NCI-H2029 treated with DMSO at 0.1 percent for 48 hours (cell line): ENCODE data around the gene PLXND1.

Experiments
- DNase-seq: peaks from one replicate; lab custom pipeline; 2025; lab: John Stamatoyannopoulos, UW

PLXND1 gene

GRCh38 chr3:129600348-129600747 is 6.1 kb downstream of the PLXND1 start:
- DNase-seq = no peak

DNA sequence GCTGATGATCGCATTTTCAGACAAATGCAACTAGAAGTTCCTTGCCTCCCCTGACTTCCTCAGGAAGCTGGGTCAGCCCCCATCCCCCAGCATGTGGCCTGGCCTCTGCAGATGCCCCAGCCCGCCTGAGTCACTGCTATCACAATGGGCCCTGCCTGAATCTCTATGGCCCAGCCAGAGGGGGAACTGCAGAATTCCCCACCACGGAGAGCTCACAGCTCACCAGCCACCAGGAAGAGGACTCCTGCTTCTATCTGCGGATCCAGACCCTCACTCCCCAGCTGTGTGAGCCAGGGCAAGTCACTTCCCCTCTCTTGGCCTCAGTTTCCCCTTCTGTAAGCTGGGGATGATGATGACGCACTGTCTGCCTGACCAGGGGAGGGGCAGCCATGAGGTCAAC is 6.9 kb downstream of the PLXND1 start:
- DNase-seq = no peak

DNA sequence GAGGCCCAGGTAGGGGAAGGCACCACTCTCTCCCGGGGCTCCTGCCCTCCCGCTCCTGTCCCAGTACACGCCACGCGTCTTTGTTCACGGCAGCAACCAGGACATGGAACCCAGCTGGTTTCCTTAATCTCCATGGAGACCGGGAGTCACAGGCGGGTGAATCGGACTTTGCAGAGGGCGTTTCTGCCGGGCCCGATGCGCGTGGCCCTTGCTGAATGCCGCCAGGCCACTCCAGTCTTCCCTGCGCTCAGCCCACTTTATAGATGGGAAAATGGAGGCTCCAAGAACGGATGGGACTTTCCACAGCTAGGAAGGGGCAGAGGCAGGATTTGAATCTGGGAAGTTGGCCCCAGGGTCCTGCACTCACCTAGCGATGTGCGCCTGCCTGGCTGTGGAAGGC is 7.4 kb downstream of the PLXND1 start:
- DNase-seq = no peak

GRCh38 chr3:129598484-129598883 is 8.0 kb downstream of the PLXND1 start:
- no peak for DNase-seq

DNA sequence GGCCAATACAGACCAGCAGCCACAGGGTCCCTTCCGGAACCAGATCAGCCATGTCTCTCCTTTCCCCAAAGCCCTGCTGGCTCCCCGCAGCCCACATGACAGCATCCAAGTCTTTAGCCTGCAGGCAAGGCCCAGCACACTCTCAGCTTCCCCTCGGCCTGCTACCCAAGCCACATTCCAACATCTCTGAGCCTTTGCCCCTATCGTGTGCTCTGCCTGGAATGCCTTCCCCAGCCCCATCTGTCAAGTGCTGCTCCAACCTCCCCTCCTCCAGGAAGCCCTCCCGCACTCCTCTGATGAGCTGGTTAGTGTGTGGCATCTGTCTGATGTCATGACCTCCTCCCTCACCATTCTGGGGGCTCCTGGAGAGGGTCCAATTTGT is 8.5 kb downstream of the PLXND1 start:
- DNase-seq = no peak

DNA sequence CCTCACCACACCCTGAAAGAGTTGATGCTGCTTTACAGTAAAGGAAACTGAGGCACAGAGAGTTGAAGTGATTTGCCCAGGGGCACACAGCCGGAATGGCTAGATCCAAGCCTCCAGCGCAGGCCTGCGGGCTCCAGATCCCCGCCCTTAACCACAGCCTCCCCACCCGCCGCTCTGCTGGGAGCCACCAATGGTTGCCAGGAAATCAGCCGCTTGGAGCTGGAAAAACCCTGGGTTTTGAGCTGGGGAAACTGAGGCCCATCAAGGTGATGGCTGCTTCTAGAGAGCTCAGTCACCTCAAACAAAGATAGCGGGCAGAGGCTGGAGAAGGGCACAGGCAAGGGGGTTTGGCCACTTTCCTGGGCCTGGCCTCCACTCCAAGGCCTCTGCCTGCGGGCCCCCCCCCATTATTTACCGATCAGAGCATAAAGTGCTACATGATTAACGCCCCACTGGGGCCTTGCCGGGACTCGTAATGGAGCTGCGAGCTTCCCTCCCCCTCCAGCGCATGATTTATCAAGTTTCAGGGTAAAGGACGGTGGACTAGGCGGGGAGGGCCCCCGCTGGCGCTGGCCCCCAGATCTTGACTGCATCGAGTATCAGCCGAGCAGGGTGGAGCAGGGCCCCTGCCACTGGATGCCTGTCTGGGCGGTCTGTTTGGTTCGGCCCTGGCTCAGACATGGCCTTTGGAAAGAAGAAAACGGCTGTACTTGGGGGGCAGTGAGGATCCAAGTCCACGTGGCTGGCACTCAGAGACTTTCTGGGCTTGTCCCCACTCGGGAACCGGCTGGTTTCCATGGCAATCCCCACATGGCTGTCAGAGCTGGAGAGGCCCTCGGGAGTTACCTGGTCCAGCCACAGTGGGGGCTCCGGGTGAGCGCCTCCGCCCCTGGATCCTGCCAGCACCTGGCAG is 9.1 kb downstream of the PLXND1 start:
- no peak for DNase-seq

DNA sequence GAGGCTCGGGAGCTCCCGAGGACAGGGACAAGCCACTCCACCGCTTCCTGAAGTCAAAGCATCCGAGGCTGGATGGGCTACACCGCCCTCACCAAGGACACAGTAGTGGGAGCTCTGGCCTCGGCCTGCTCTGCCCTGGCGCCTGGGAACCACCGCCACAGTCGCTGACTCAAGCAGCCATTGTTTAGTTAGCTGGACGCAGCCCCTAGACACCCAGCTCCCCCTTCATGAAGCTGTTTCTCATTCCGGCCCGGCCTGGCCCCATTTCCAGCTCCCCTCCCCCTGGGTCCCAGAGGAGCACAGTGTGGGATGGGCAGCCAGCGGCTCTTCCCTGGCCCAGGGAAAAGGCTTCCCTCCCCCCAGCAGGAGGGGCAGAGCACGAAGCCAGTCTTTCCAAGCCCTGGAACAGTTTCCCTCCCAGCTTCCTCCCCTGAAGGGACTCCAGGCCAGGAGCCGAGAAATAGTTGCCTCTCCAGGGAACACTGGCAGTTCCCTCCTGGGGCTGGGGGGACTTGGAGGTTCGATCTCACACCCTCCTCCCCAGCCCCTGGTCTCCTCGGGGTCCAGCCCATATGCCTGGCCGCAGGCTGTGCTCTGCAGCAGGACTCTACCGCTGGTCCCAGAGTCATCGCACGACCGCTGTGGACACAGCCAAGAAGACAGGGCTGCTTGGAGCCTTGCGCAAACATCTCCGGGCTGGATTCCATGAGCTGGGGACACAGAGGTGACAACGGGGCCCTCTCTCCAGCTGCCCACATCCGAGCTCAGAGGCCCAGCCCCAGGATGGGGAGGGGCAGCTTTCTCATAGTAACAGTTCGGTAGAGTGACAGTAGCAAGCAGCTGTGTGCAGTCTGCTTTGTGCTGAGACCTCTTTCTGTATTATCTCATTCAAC is 10.0 kb downstream of the PLXND1 start:
- no peak for DNase-seq

GRCh38 chr3:129595544-129596193 is 10.8 kb downstream of the PLXND1 start:
- no peak for DNase-seq

- DNase-seq = no peak
Measured at GRCh38 chr3:129594907-129595390, 11.5 kb downstream of the PLXND1 start.

GRCh38 chr3:129594409-129594808 is 12.1 kb downstream of the PLXND1 start:
- no peak for DNase-seq

DNA sequence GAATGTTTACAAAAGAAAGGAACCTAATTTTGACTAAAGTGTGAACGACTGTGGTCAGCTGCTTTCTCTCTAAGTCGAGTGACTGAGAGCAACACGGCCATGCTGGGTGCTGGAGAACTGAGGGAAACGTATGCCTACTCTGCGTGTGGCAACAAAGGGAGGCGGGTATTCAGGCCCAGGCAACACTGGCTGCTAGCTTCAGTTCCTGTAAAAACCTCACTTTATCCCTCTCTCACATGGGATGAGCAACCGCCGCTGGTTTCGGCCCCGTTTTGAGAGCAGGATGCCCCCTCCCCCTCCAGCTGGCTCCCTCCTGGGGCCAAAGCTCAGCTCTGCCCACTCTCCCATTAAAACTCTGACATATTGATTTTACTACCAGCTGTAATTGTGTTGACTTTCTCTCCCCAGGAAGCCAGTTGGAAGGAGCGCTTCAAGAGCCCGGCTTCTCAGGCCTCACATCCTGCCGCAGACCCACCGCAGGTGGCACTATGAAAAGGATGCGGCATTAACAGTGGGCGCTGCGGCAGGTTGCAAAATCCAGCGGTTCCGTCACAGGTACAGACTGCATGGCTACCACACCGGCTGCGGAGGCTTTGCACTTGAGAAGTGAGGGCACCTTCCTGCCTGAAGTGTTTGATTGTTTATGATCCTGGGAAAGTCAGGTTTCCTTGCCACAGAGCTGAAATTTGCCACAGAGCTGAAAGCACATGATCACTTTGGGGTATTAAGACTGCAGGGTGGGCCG is 12.7 kb downstream of the PLXND1 start:
- DNase-seq = peak; percentile 45

- no peak for DNase-seq
Measured at GRCh38 chr3:129593230-129593594, 13.3 kb downstream of the PLXND1 start.

GRCh38 chr3:129592381-129593131 is 13.9 kb downstream of the PLXND1 start:
- no peak for DNase-seq

- DNase-seq = no peak
Measured at GRCh38 chr3:129591932-129592331, 14.5 kb downstream of the PLXND1 start.

DNA sequence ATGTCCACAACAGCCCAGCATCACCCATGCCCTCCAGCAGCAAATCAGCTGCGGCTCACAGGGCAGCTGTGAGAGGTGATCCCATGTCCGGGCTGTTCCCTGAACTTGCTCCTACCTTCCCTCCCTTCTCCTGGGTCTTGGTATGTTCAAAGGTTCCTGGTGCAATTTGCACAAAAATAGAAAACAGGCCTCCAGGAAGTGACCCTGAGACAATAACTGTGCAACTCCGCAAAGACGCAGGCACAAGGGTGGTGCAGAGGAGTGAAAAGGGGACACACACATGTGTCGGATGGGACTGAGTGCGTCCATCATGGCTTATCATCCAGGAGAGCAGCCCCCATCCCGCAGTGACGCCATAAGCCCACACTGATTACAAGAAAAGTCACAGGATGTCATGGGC is 16.3 kb downstream of the PLXND1 start:
- DNase-seq = no peak

- DNase-seq = no peak
Measured at GRCh38 chr3:129587566-129588210, 18.8 kb downstream of the PLXND1 start.

- no peak for DNase-seq
Measured at GRCh38 chr3:129586746-129587430, 19.6 kb downstream of the PLXND1 start.

DNA sequence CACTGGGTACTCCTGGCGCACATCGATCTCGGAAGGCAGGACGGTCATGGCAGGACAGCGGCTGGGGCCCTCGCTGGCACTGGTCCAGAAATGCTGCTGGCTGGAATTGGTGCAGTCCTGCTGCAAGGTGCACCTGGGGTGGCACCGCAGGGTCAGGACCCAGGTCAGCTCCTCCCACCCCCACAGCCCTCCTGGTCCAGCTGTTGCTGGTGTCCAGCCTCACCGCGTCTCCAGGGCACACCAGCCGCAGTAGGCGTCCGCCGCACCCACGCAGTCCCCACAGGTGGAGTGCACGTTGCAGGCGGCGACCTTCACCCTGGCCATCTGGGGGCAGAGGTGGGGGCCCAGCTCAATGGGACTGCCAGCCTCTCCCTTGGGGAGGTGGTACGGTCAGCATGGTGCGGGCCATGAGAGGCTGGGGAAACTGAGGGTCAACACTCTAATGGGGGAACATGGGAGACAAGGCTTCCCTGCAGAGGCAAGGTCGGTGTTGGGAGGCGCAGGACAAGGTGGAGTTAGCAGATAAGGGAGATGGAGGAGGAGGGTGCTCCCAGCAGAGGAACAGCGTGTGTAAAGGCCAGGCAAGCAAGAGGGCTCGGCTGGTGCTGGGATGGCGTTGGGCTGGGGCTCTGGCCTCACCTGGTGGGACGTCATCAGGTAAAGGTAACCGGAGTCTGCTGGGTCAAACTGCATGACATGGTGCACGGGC is 20.4 kb downstream of the PLXND1 start:
- DNase-seq = no peak

DNA sequence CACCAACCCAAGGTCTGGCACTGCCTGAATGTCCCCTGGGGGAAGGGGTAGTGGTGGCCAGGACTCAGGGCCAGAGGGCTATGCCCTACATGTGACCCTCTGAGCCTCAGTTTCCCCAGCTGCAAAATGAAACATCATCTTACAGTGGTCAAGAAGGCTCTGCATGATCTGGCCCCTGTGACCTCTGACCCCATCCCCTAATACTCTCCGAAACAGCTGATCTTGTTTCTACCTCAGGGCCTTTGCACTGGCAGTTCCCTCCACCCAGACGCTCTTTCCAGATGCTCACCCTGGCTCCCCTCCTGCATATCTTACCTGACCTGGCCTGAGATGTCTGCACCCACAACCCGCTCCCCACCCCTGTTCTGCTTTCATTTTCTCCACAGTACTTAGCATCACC is 21.8 kb downstream of the PLXND1 start:
- no peak for DNase-seq
